H9 (cell line): ENCODE data around the gene PAK6. TPM values are rescaled to one million over a fixed set of nuclear protein-coding genes. Genes with fewer than 3 reads are reported as not detected.

Source experiments
- DNase-seq: peaks from one replicate; pipeline ENCODE4 v3.0.0-alpha.2; 2017
- H2AFZ ChIP-seq: one replicate; pipeline ENCODE4 v1.6.1; 2013; ENCODE audit warnings: mild to moderate bottlenecking, low read length, control low read depth, moderate library complexity
- H2AK5ac ChIP-seq: 2 replicates; pipeline ENCODE4 v1.6.1; 2013; ENCODE audit warnings: low read length, control low read depth, mixed read lengths; ENCODE audit not compliant: insufficient read length
- H2BK120ac ChIP-seq: one replicate; pipeline ENCODE4 v1.6.1; 2013; ENCODE audit warnings: low read depth, mild to moderate bottlenecking, low read length, control low read depth, inconsistent platforms; ENCODE audit not compliant: poor library complexity, severe bottlenecking
- H2BK12ac ChIP-seq: 2 replicates; pipeline ENCODE4 v1.6.1; 2013; ENCODE audit warnings: low read length, control low read depth, mixed read lengths, low read depth; ENCODE audit not compliant: insufficient read length
- H2BK15ac ChIP-seq: 2 replicates; pipeline ENCODE4 v1.6.1; 2013; ENCODE audit warnings: low read depth, low read length, control low read depth
- H2BK20ac ChIP-seq: one replicate; pipeline ENCODE4 v1.6.1; 2013; ENCODE audit warnings: low read depth, mild to moderate bottlenecking, low read length, control low read depth, inconsistent platforms; ENCODE audit not compliant: poor library complexity, severe bottlenecking
- H2BK5ac ChIP-seq: 2 replicates; pipeline ENCODE4 v1.6.1; 2013; ENCODE audit warnings: low read length, control low read depth, mixed read lengths; ENCODE audit not compliant: insufficient read length
- H3K14ac ChIP-seq: 2 replicates; pipeline ENCODE4 v1.6.1; 2013; ENCODE audit warnings: low read length, control low read depth; ENCODE audit not compliant: insufficient read depth
- H3K18ac ChIP-seq: 2 replicates; pipeline ENCODE4 v1.6.1; 2013; ENCODE audit warnings: low read depth, mild to moderate bottlenecking, mixed read lengths, low read length, control low read depth; ENCODE audit not compliant: insufficient read length
- H3K23ac ChIP-seq: 2 replicates; pipeline ENCODE4 v1.6.1; 2013; ENCODE audit warnings: low read length, control low read depth, mixed read lengths, low read depth; ENCODE audit not compliant: insufficient read length
- H3K23me2 ChIP-seq: 2 replicates; pipeline ENCODE4 v1.6.1; 2013; ENCODE audit warnings: low read depth, mild to moderate bottlenecking, mixed read lengths, low read length, control low read depth; ENCODE audit not compliant: insufficient read length, poor library complexity, severe bottlenecking
- H3K27ac ChIP-seq: 2 replicates; pipeline ENCODE4 v1.5.1; 2013; ENCODE audit warnings: low read length, control low read depth, mixed read lengths, low read depth; ENCODE audit not compliant: insufficient read length
- H3K27me3 ChIP-seq: 2 replicates; pipeline ENCODE4 v1.6.1; 2013; ENCODE audit warnings: low read length, control low read depth, inconsistent platforms; ENCODE audit not compliant: insufficient read depth
- H3K4ac ChIP-seq: 2 replicates; pipeline ENCODE4 v1.6.1; 2013; ENCODE audit warnings: low read depth, mild to moderate bottlenecking, control low read depth, inconsistent platforms, low read length, moderate library complexity
- H3K4me1 ChIP-seq: 2 replicates; pipeline ENCODE4 v1.6.1; 2013; ENCODE audit warnings: low read length, control low read depth, inconsistent platforms; ENCODE audit not compliant: insufficient read depth
- H3K4me2 ChIP-seq: 2 replicates; pipeline ENCODE4 v1.6.1; 2013; ENCODE audit warnings: low read length, control low read depth, mixed read lengths; ENCODE audit not compliant: insufficient read length, insufficient read depth
- H3K56ac ChIP-seq: 2 replicates; pipeline ENCODE4 v1.6.1; 2013; ENCODE audit warnings: low read depth, mild to moderate bottlenecking, mixed read lengths, low read length, control low read depth; ENCODE audit not compliant: insufficient read length
- H3K79me1 ChIP-seq: 2 replicates; pipeline ENCODE4 v1.6.1; 2013; ENCODE audit warnings: low read depth, mild to moderate bottlenecking, moderate library complexity, low read length, control low read depth, inconsistent platforms; ENCODE audit not compliant: insufficient read depth, poor library complexity, severe bottlenecking
- H3K79me2 ChIP-seq: 2 replicates; pipeline ENCODE4 v1.6.1; 2013; ENCODE audit warnings: low read length, control low read depth, inconsistent platforms; ENCODE audit not compliant: insufficient read depth
- H3K9ac ChIP-seq: 2 replicates; pipeline ENCODE4 v1.6.1; 2013; ENCODE audit warnings: low read length, control low read depth, mixed read lengths; ENCODE audit not compliant: insufficient read length; ENCODE audit errors: extremely low read depth
- H3K9me3 ChIP-seq: one replicate; pipeline ENCODE4 v1.6.1; 2013; ENCODE audit warnings: low read depth, low read length, inconsistent platforms; ENCODE audit not compliant: control insufficient read depth
- H3T11ph ChIP-seq: one replicate; pipeline ENCODE4 v1.6.1; 2013; ENCODE audit warnings: mild to moderate bottlenecking, low read length, control low read depth, inconsistent platforms
- H4K20me1 ChIP-seq: one replicate; pipeline ENCODE4 v1.6.1; 2013; ENCODE audit not compliant: control insufficient read depth, insufficient read length, insufficient read depth
- H4K5ac ChIP-seq: 2 replicates; pipeline ENCODE4 v1.6.1; 2013; ENCODE audit warnings: low read depth, mild to moderate bottlenecking, mixed read lengths, low read length, control low read depth; ENCODE audit not compliant: insufficient read length
- H4K8ac ChIP-seq: replicated peaks from 2 replicates; pipeline ENCODE4 v1.6.1; 2013; ENCODE audit warnings: low read length, control low read depth, mixed read lengths, low read depth; ENCODE audit not compliant: insufficient read length
- H4K91ac ChIP-seq: 2 replicates; pipeline ENCODE4 v1.6.1; 2013; ENCODE audit warnings: low read depth, mild to moderate bottlenecking, moderate library complexity, mixed read lengths, low read length, control low read depth; ENCODE audit not compliant: insufficient read length
- H3K27ac Mint-ChIP-seq, 3 experiments: 2 replicates in 2 of 3; 3 replicates in 1 of 3; pipeline ENCODE4 v1.8.0; 2020 to 2021; ENCODE audit warnings: mixed read lengths in 3 of 3, mild to moderate bottlenecking in 1 of 3, moderate library complexity in 1 of 3
- H3K27me3 Mint-ChIP-seq: 2 replicates; pipeline ENCODE4 v1.8.0; 2021; ENCODE audit warnings: low read depth, mild to moderate bottlenecking, moderate library complexity, mixed read lengths
- H3K36me3 Mint-ChIP-seq, 3 experiments: 2 replicates in 2 of 3; 3 replicates in 1 of 3; pipeline ENCODE4 v1.8.0; 2020 to 2021; ENCODE audit warnings: low read depth in 3 of 3, mixed read lengths in 3 of 3; ENCODE audit not compliant: insufficient read depth in 1 of 3
- H3K4me1 Mint-ChIP-seq, 2 experiments: 2 replicates each; pipeline ENCODE4 v1.8.0; 2020; ENCODE audit warnings: mixed read lengths in 2 of 2
- H3K4me3 Mint-ChIP-seq, 2 experiments: 2 replicates in 1 of 2; 3 replicates in 1 of 2; pipeline ENCODE4 v1.8.0; 2020 to 2021; ENCODE audit warnings: mild to moderate bottlenecking in 2 of 2, mixed read lengths in 2 of 2, moderate library complexity in 1 of 2
- H3K9me3 Mint-ChIP-seq, 2 experiments: 2 replicates in 1 of 2; 3 replicates in 1 of 2; pipeline ENCODE4 v1.8.0; 2020; ENCODE audit warnings: mild to moderate bottlenecking in 2 of 2, mixed read lengths in 2 of 2, moderate library complexity in 1 of 2
- WGBS: extraction: QIAGEN DNeasy Blood & Tissue Kit; methylation state at CpG from one replicate; pipeline ENCODE4 v1.1.7; 2013; ENCODE audit warnings: missing lambda C conversion rate, low lambda C conversion rate, mixed read lengths; ENCODE audit not compliant: insufficient read length; ENCODE audit errors: extremely low coverage; 5-methylcytosine and 5-hydroxymethylcytosine counted together
- total RNA-seq: library from RNA; stranded (reverse); gene quantifications from 2 replicates; pipeline ENCODE4 v1.2.1, GENCODE V29; 2021
- TF ChIP-seq, protein P1 (sequence below): fragments of 200-600 bp; sonication (generic); conservative IDR thresholded peaks from 3 replicates; pipeline ENCODE4 v1.8.0; 2021; ENCODE audit warnings: antibody characterized with exemption, mild to moderate bottlenecking

Gene PAK6
- total RNA-seq, 1 experiment from 2014 or later, result 7.4 TPM

DNA sequence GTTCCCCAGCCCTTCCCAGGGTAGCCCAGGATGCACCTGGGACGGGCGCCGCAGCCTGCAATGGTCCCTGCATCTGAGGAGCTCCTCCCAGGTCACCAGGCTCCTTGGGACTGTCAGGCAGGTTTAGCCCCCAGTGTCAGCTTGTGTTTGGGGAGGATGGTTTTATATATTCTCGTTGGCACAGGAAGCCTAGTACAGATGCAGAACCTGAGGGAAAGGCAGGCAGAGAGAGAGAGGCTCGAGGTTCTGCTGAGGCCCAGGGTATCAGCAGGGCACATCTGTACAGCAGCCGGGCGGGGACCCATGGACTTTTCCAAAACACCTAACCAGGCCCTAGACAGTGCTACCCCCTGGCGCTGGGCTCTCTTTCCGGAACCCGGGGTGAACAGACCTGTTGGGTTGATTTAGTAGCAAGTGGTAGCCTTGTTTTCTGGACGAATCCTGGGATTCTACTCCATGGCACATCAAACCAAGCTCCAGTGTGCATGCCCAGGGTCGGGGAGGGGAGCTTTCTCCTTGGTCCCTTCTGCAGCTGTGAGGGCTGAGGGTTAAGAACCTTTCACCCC lies 8.6 kb downstream of the PAK6 start:
- Histone ChIP-seq H3K79me1 (no peaks in the 10 kb centered on the region), H3K9ac (no peak overlapping the region), H4K91ac (no peak overlapping the region), H2BK5ac (no peak overlapping the region), H2BK15ac (no peak overlapping the region), H3K4me1 (no peaks in the 10 kb centered on the region), H2BK12ac (no peak overlapping the region), H3K14ac (no peak overlapping the region), H3K4me2 (no peak overlapping the region), H3K18ac (no peak overlapping the region), H3T11ph (no peak overlapping the region), H4K5ac (no peak overlapping the region), H2BK20ac (no peak overlapping the region), H3K79me2 (no peaks in the 10 kb centered on the region), H3K4ac (no peak overlapping the region), H2AFZ (no peak overlapping the region), H3K27ac (no peak overlapping the region), H4K8ac (no peak overlapping the region), H3K23ac (no peak overlapping the region), H3K56ac (no peak overlapping the region), H3K27me3 (peaks cover 6% of the 10 kb centered on the region; the same call in 1 of the 2 replicates), H3K9me3 (no peaks in the 10 kb centered on the region), H3K23me2 (peaks cover 7% of the 10 kb centered on the region), H2BK120ac (no peak overlapping the region), H4K20me1 (no peaks in the 10 kb centered on the region), H2AK5ac (no peak overlapping the region)
- Mint-ChIP-seq H3K4me3 (no peak overlapping the region), H3K27ac (no peak overlapping the region; a peak in 1 of 7 replicates), H3K4me1 (peaks cover 15 to 20% of the 10 kb centered on the region in 2 experiments), H3K36me3 (no peaks in the 10 kb centered on the region), H3K9me3 (no peaks in the 10 kb centered on the region), H3K27me3 (peaks cover 28% of the 10 kb centered on the region)
- DNase-seq, result no peak
- WGBS, result no CpG with 5 or more reads among the region's 12 CpGs
- TF ChIP-seq, protein P1, sequence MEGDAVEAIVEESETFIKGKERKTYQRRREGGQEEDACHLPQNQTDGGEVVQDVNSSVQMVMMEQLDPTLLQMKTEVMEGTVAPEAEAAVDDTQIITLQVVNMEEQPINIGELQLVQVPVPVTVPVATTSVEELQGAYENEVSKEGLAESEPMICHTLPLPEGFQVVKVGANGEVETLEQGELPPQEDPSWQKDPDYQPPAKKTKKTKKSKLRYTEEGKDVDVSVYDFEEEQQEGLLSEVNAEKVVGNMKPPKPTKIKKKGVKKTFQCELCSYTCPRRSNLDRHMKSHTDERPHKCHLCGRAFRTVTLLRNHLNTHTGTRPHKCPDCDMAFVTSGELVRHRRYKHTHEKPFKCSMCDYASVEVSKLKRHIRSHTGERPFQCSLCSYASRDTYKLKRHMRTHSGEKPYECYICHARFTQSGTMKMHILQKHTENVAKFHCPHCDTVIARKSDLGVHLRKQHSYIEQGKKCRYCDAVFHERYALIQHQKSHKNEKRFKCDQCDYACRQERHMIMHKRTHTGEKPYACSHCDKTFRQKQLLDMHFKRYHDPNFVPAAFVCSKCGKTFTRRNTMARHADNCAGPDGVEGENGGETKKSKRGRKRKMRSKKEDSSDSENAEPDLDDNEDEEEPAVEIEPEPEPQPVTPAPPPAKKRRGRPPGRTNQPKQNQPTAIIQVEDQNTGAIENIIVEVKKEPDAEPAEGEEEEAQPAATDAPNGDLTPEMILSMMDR, result no peak
